H1 (cell line): Measurements from ENCODE around the gene PAEP. TPM values are rescaled to one million over a fixed set of nuclear protein-coding genes. Genes with fewer than 3 reads are reported as not detected.

Source experiments
- CTCF ChIA-PET: fragments of 300-600 bp; sonication (Branson Sonifier 250); formaldehyde crosslinking; loops from one replicate; lab custom pipeline; 2021; ENCODE audit not compliant: partially characterized antibody; lab: Charles Lee
- POLR2A ChIA-PET: fragments of 300-600 bp; sonication (Branson Sonifier 250); formaldehyde crosslinking; loops from one replicate; lab custom pipeline; 2021; ENCODE audit warnings: inconsistent platforms; ENCODE audit not compliant: partially characterized antibody; lab: Charles Lee
- DNase-seq, 2 experiments: peaks; one replicate each; pipeline versions ENCODE4 v3.0.0 to v3.0.0-alpha.2; 2010 to 2022; ENCODE audit warnings: low spot score in 2 of 2, low read depth in 1 of 2, mixed read lengths in 1 of 2
- FAIRE-seq: peaks from 2 replicates; lab custom pipeline; 2011; peaks lifted over from hg19 to GRCh38; lab: Jason Lieb, UNC
- H2AFZ ChIP-seq: 2 replicates; pipeline ENCODE4 v1.8.1; 2012; ENCODE audit warnings: low read length, inconsistent platforms
- H2AK5ac ChIP-seq: 2 replicates; pipeline ENCODE4 v1.6.1; 2013; ENCODE audit warnings: low read depth, low read length
- H2BK120ac ChIP-seq: replicated peaks from 2 replicates; pipeline ENCODE3; 2013; ENCODE audit warnings: low read depth, low read length, inconsistent platforms
- H2BK12ac ChIP-seq: 2 replicates; pipeline ENCODE4 v1.6.1; 2013; ENCODE audit warnings: low read depth, low read length
- H2BK15ac ChIP-seq: 2 replicates; pipeline ENCODE4 v1.6.1; 2013; ENCODE audit warnings: low read length
- H2BK20ac ChIP-seq: 2 replicates; pipeline ENCODE4 v1.6.1; 2013; ENCODE audit warnings: low read length
- H2BK5ac ChIP-seq: 2 replicates; pipeline ENCODE4 v1.6.1; 2013; ENCODE audit warnings: low read depth, low read length
- H3K14ac ChIP-seq: 2 replicates; pipeline ENCODE4 v1.6.1; 2013; ENCODE audit warnings: inconsistent platforms; ENCODE audit not compliant: insufficient read length
- H3K18ac ChIP-seq: 2 replicates; pipeline ENCODE4 v1.6.1; 2013; ENCODE audit warnings: low read length; ENCODE audit errors: extremely low read depth
- H3K23ac ChIP-seq: 2 replicates; pipeline ENCODE4 v1.6.1; 2013; ENCODE audit warnings: inconsistent platforms; ENCODE audit not compliant: insufficient read length
- H3K23me2 ChIP-seq: 2 replicates; pipeline ENCODE4 v1.6.1; 2013; ENCODE audit warnings: low read depth, low read length
- H3K27ac ChIP-seq: 2 replicates; pipeline ENCODE4 v1.6.1; 2011; ENCODE audit warnings: low read depth, low read length, inconsistent platforms
- H3K27me3 ChIP-seq, 4 experiments: replicated peaks in 1 of 4; 1 replicate in 1 of 4; 2 replicates in 3 of 4; pipeline versions ENCODE4 v1.6.1 to v1.8.1; 2011 to 2013; ENCODE audit warnings: low read length in 3 of 4, mild to moderate bottlenecking in 3 of 4, inconsistent platforms in 2 of 4, mixed read lengths in 2 of 4, moderate library complexity in 1 of 4; ENCODE audit not compliant: control insufficient read depth in 3 of 4, insufficient read depth in 3 of 4; ENCODE audit errors: extremely low read depth in 1 of 4
- H3K36me3 ChIP-seq, 4 experiments: 2 replicates each; pipeline versions ENCODE4 v1.6.1 to v1.8.1; 2011 to 2013; ENCODE audit warnings: mild to moderate bottlenecking in 4 of 4, low read length in 3 of 4, moderate library complexity in 2 of 4, control low read depth in 1 of 4, inconsistent platforms in 1 of 4; ENCODE audit not compliant: insufficient read depth in 4 of 4, control insufficient read depth in 2 of 4
- H3K4ac ChIP-seq: replicated peaks from 2 replicates; pipeline ENCODE3; 2013; ENCODE audit warnings: low read length, low read depth, mixed read lengths, inconsistent platforms; ENCODE audit not compliant: insufficient read length
- H3K4me1 ChIP-seq, 4 experiments: replicated peaks in 1 of 4; 1 replicate in 1 of 4; 2 replicates in 3 of 4; pipeline versions ENCODE4 v1.6.1 to v1.8.1; 2011 to 2013; ENCODE audit warnings: low read length in 3 of 4, inconsistent platforms in 2 of 4, mixed read lengths in 1 of 4; ENCODE audit not compliant: insufficient read depth in 4 of 4, control insufficient read depth in 3 of 4
- H3K4me2 ChIP-seq, 2 experiments: 2 replicates each; pipeline versions ENCODE4 v1.6.1 to v1.8.1; 2011 to 2013; ENCODE audit warnings: low read depth in 2 of 2, low read length in 2 of 2, control low read depth in 1 of 2, inconsistent platforms in 1 of 2, mild to moderate bottlenecking in 1 of 2; ENCODE audit not compliant: insufficient read depth in 1 of 2
- H3K4me3 ChIP-seq, 4 experiments: fragments of 200-600, 300-600 bp in 1 of 4; sonication (generic), shearing (Covaris generic), sonication (Bioruptor Twin) in 1 of 4; 2 replicates each; pipeline versions ENCODE4 v1.5.1 to v1.8.1; 2011 to 2016; ENCODE audit warnings: low read length in 4 of 4, low read depth in 3 of 4, control low read depth in 2 of 4, inconsistent platforms in 2 of 4, mild to moderate bottlenecking in 2 of 4, mixed read lengths in 1 of 4, moderate library complexity in 1 of 4; ENCODE audit not compliant: insufficient read depth in 2 of 4; ENCODE audit errors: extremely low read depth in 1 of 4
- H3K56ac ChIP-seq: replicated peaks from 2 replicates; pipeline ENCODE3; 2013; ENCODE audit warnings: low read depth, mild to moderate bottlenecking, mixed read lengths, low read length, inconsistent platforms; ENCODE audit not compliant: insufficient read length
- H3K79me1 ChIP-seq: 2 replicates; pipeline ENCODE4 v1.6.1; 2013; ENCODE audit warnings: low read depth, low read length, control low read depth
- H3K79me2 ChIP-seq, 2 experiments: 2 replicates each; pipeline versions ENCODE4 v1.6.1 to v1.8.1; 2012 to 2013; ENCODE audit warnings: low read length in 2 of 2, mild to moderate bottlenecking in 2 of 2, inconsistent platforms in 1 of 2; ENCODE audit not compliant: insufficient read depth in 2 of 2, control insufficient read depth in 1 of 2
- H3K9ac ChIP-seq, 4 experiments: replicated peaks in 1 of 4; 1 replicate in 1 of 4; 2 replicates in 3 of 4; pipeline versions ENCODE4 v1.6.1 to v1.8.1; 2011 to 2013; ENCODE audit warnings: low read depth in 3 of 4, low read length in 3 of 4, control low read depth in 2 of 4, mild to moderate bottlenecking in 2 of 4, moderate library complexity in 2 of 4, inconsistent platforms in 1 of 4; ENCODE audit errors: extremely low read depth in 1 of 4
- H3K9me3 ChIP-seq, 2 experiments: 2 replicates each; pipeline versions ENCODE4 v1.6.1 to v1.8.1; 2012 to 2013; ENCODE audit warnings: mild to moderate bottlenecking in 2 of 2, moderate library complexity in 2 of 2, control low read depth in 1 of 2, inconsistent platforms in 1 of 2, low read depth in 1 of 2, low read length in 1 of 2, mixed read lengths in 1 of 2; ENCODE audit not compliant: insufficient read depth in 2 of 2
- H4K20me1 ChIP-seq, 2 experiments: replicated peaks in 1 of 2; 2 replicates each; pipeline versions ENCODE3 to v1.8.1; 2011 to 2013; ENCODE audit warnings: inconsistent platforms in 2 of 2, low read length in 2 of 2, mild to moderate bottlenecking in 1 of 2; ENCODE audit not compliant: insufficient read depth in 2 of 2, control insufficient read depth in 1 of 2
- H4K5ac ChIP-seq: 2 replicates; pipeline ENCODE4 v1.6.1; 2013; ENCODE audit warnings: low read length, low read depth, mixed read lengths, inconsistent platforms; ENCODE audit not compliant: insufficient read length
- H4K8ac ChIP-seq: 2 replicates; pipeline ENCODE4 v1.8.0; 2013; ENCODE audit warnings: mild to moderate bottlenecking, moderate library complexity, low read length, inconsistent platforms; ENCODE audit not compliant: insufficient read depth; ENCODE audit errors: extremely low read depth
- H4K91ac ChIP-seq: replicated peaks from 2 replicates; pipeline ENCODE3; 2013; ENCODE audit warnings: low read length, mixed read lengths, inconsistent platforms; ENCODE audit not compliant: insufficient read length
- CREB1 ChIP-seq: IDR thresholded peaks from 2 replicates; pipeline ENCODE4 v1.6.1; 2012; ENCODE audit warnings: inconsistent platforms
- FOSL1 ChIP-seq: IDR thresholded peaks from 2 replicates; pipeline ENCODE4 v1.6.1; 2011; ENCODE audit warnings: mild to moderate bottlenecking, low read depth, low read length, moderate library complexity; ENCODE audit not compliant: insufficient read depth
- RAD21 ChIP-seq, 2 experiments: IDR thresholded peaks in 1 of 2; conservative IDR thresholded peaks in 1 of 2; 2 replicates each; pipeline ENCODE4 v1.6.1; 2011; ENCODE audit warnings: low read depth in 2 of 2, low read length in 2 of 2, improper control_type of control experiment in 1 of 2, inconsistent platforms in 1 of 2, mild to moderate bottlenecking in 1 of 2, moderate library complexity in 1 of 2
- RFX5 ChIP-seq: IDR thresholded peaks from 2 replicates; pipeline ENCODE4 v1.6.1; 2011; ENCODE audit warnings: low read depth, low read length, improper control_type of control experiment, borderline replicate concordance
- YY1 ChIP-seq: IDR thresholded peaks from 2 replicates; pipeline ENCODE4 v1.6.1; 2011; ENCODE audit warnings: low read depth, mild to moderate bottlenecking, low read length
- WGBS, 2 experiments: shearing (Covaris generic) in 1 of 2; methylation state at CpG; one replicate each; pipeline versions ENCODE4 v1.1.6 to v1.1.7; 2013 to 2015; ENCODE audit warnings: low lambda C conversion rate in 2 of 2, mixed read lengths in 2 of 2, inconsistent platforms in 1 of 2, low coverage in 1 of 2, missing lambda C conversion rate in 1 of 2; ENCODE audit not compliant: insufficient replicate concordance in 2 of 2, insufficient coverage in 1 of 2, insufficient read length in 1 of 2; ENCODE audit errors: extremely low coverage in 1 of 2, missing lambda C conversion rate in 1 of 2; 5-methylcytosine and 5-hydroxymethylcytosine counted together
- polyA plus RNA-seq, 7 experiments: library from polyadenylated mRNA; depleted of rRNA in 3 of 7; stranded (reverse) in 5 of 7; unstranded in 2 of 7; fragments of >200 nt in 5 of 7; fragments of 200-250 nt in 2 of 7; gene quantifications; 1 replicate in 5 of 7; 2 replicates in 1 of 7; 4 replicates in 1 of 7; pipeline versions ENCODE4 v1.2.1 to v1.2.3, GENCODE V29; 2011 to 2013; ENCODE audit warnings: missing spikeins in 2 of 7, mixed read lengths in 2 of 7
- total RNA-seq: library from RNA; stranded (reverse); fragmentation: NEBNext Ultra II Directional; extraction: Animal tissue kit (Norgen Biotek cat#: 25700); gene quantifications from 2 replicates; pipeline ENCODE4 v1.2.1, GENCODE V29; 2021

The PAEP gene
- total and polyA plus RNA-seq, 2 of the 8 experiments (the other 6 are each of a cell fraction or from before 2014, with no cell fraction given) = not detected

DNA sequence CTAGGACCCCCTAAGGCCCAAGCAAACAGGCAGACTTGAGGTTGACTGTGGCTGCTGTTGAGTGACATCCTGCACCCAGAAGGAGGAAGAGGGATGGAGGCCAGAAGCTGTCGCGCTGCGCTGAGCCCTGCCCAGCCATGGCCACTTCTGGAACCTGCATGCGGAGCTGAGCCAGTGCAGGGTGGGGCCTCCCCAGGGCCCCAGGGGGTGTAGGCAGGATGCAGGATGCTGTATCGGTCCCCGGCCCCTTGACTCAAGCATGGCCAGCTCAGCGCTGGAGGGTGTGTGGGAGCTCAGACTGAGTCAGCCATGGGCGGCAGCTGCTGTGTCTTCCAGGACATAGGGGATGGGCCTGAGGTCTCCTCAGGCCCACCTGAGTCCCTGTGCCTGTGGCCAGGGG, 50.9 kb downstream of the PAEP start:
- Histone ChIP-seq H2BK120ac (no peak overlapping the region), H2BK12ac (no peak overlapping the region), H2BK20ac (no peak overlapping the region), H2BK15ac (no peak overlapping the region), H3K14ac (no peak overlapping the region), H3K9me3 (peaks cover 10 to 14% of the 10 kb centered on the region in 2 experiments), H4K20me1 (no peaks in the 10 kb centered on the region), H3K79me2 (no peaks in the 10 kb centered on the region), H4K5ac (no peak overlapping the region), H3K79me1 (no peaks in the 10 kb centered on the region), H3K4me1 (peaks cover 0 to 1% (median 0%) of the 10 kb centered on the region in 4 experiments; a peak in 1 of 7 replicates), H2AFZ (no peak overlapping the region), H3K27ac (no peak overlapping the region), H3K4me3 (no peak overlapping the region), H3K23ac (no peak overlapping the region), H3K36me3 (no peaks in the 10 kb centered on the region; a peak in 1 of 8 replicates), H3K4ac (no peak overlapping the region), H3K56ac (no peak overlapping the region), H4K8ac (no peak overlapping the region), H2BK5ac (no peak overlapping the region), H3K4me2 (no peak overlapping the region), H3K9ac (no peak overlapping the region), H4K91ac (no peak overlapping the region), H2AK5ac (peak overlapping the region; percentile 53; the same call in 1 of the 2 replicates), H3K18ac (no peak overlapping the region), H3K23me2 (peaks cover 4% of the 10 kb centered on the region; the same call in 1 of the 2 replicates), H3K27me3 (no peaks in the 10 kb centered on the region)
- POLR2A ChIA-PET = interaction anchor here (0.6 to 1.1 kb wide), 3 partner anchors 36 to 44 kb away, joined by 3 read pairs; no protein-coding TSS in a partner anchor
- 100% methylated on average over 7 of the region's 8 CpGs; no CpG with 5 or more reads in 1 of the 2 experiments for WGBS, 2 experiments
- TF ChIP-seq RFX5 (no peak), CREB1 (no peak), RAD21 (IDR thresholded peaks at IDR 0.05 in 1 of 2, conservative IDR thresholded peaks at IDR 0.05 in 1 of 2; ENCODE audit: low read depth in 2 of 2, low read length in 2 of 2) (no peak), YY1 (no peak), FOSL1 (no peak)
- CTCF ChIA-PET = interaction anchor here (1.1 to 5.0 kb wide), 2 partner anchors 10 to 103 kb away, joined by 3 to 59 read pairs; no protein-coding TSS in a partner anchor
- FAIRE-seq (no peak), DNase-seq (no peak)
